Measurements from ENCODE around the gene KDM1B.

Gene KDM1B

GRCh38 chr6:18132346-18132745 lies 22.9 kb upstream of the KDM1B start:
- Histone ChIP-seq H3K4me3 (ENCODE audit: low read depth, low read length) (no peak overlapping the region), H3K9me3 (ENCODE audit: control insufficient read depth, insufficient read depth, low read depth, low read length) (no peaks in the 10 kb centered on the region), H3K36me3 (ENCODE audit: control insufficient read depth in 2 of 2, insufficient read depth in 1 of 2, low read length in 2 of 2) (peaks cover 13 to 28% of the 10 kb centered on the region in 2 experiments; a peak in 2 of 3 replicates), H3K4me1 (ENCODE audit: control insufficient read depth, insufficient read depth, low read length) (no peaks in the 10 kb centered on the region), H3K27ac (ENCODE audit: extremely low read depth, low read depth, low read length) (no peak overlapping the region)
- no peak for TF ChIP-seq ZNF112 (tag by site-specific recombination; IDR thresholded peaks at IDR 0.05)
- TF ChIP-seq ZNF266 (tag by site-specific recombination; IDR thresholded peaks at IDR 0.05; ENCODE audit: low read depth) = no peak
- TF ChIP-seq ZSCAN18 (tag by site-specific recombination; IDR thresholded peaks at IDR 0.05) = no peak
- TF ChIP-seq ZBTB8A (tag by site-specific recombination; IDR thresholded peaks at IDR 0.05) = no peak
- no peak for TF ChIP-seq ZNF140 (tag by site-specific recombination; IDR thresholded peaks at IDR 0.05)
- no peak for TF ChIP-seq ZNF529 (tag by site-specific recombination; IDR thresholded peaks at IDR 0.05; ENCODE audit: insufficient replicate concordance)
- TF ChIP-seq HIC1 (tag by site-specific recombination; IDR thresholded peaks at IDR 0.05) = no peak
- no peak for TF ChIP-seq ZNF26 (tag by site-specific recombination; IDR thresholded peaks at IDR 0.05)
- no peak for TF ChIP-seq ZNF830 (tag by site-specific recombination; IDR thresholded peaks at IDR 0.05; ENCODE audit: low read depth)
- TF ChIP-seq TCF7L2 (IDR thresholded peaks at IDR 0.05; ENCODE audit: borderline replicate concordance, low read depth, low read length) = no peak
- ChIA-PET POLR2A (no interaction called here), CTCF (interaction anchor here (0.7 kb wide), 1 partner anchor 248 kb away, joined by 7 read pairs; no protein-coding TSS in a partner anchor)

- TF ChIP-seq ZNF23 (tag by site-specific recombination; IDR thresholded peaks at IDR 0.05; ENCODE audit: borderline replicate concordance) (no peak), ZNF677 (tag by site-specific recombination; IDR thresholded peaks at IDR 0.05) (no peak), OVOL3 (tag by site-specific recombination; IDR thresholded peaks at IDR 0.05) (no peak), ZNF639 (tag by site-specific recombination; IDR thresholded peaks at IDR 0.05) (no peak), ZNF341 (tag by site-specific recombination; IDR thresholded peaks at IDR 0.05; ENCODE audit: low read depth) (no peak), ZNF629 (tag by site-specific recombination; IDR thresholded peaks at IDR 0.05) (no peak)
- H3K27ac ChIP-seq (ENCODE audit: extremely low read depth, low read depth, low read length) = no peak overlapping the region
- H3K36me3 ChIP-seq (ENCODE audit: control insufficient read depth in 2 of 2, insufficient read depth in 1 of 2, low read length in 2 of 2) = peaks cover 13 to 42% of the 10 kb centered on the region in 2 experiments; a peak in 2 of 3 replicates
- H3K4me1 ChIP-seq (ENCODE audit: control insufficient read depth, insufficient read depth, low read length) = no peaks in the 10 kb centered on the region
- H3K9me3 ChIP-seq (ENCODE audit: control insufficient read depth, insufficient read depth, low read depth, low read length) = no peaks in the 10 kb centered on the region
- CTCF ChIA-PET = no interaction called here
- POLR2A ChIA-PET = no interaction called here
- no peak overlapping the region for H3K4me3 ChIP-seq (ENCODE audit: low read depth, low read length)
Observed at GRCh38 chr6:18135171-18135570, 20.1 kb upstream of the KDM1B start.
